SU-DHL-6 (cell line): ENCODE measurements around the gene NT5C2.

Experiments
- CTCF ChIP-seq: fragments of 200-600 bp; sonication (generic); IDR thresholded peaks from one replicate; pipeline ENCODE4 v1.5.1; 2017; ENCODE audit warnings: antibody characterized with exemption, mild to moderate bottlenecking, low read length, moderate library complexity; ENCODE audit not compliant: insufficient read depth, poor library complexity, severe bottlenecking
- EZH2phosphoT487 ChIP-seq: fragments of 200-600 bp; sonication (generic), shearing (Covaris generic); conservative IDR thresholded peaks from 2 replicates; pipeline ENCODE4 v1.6.1; 2018; ENCODE audit warnings: mild to moderate bottlenecking, antibody characterized with exemption, low read length, moderate library complexity, mixed read lengths

GRCh38 chr10:103181244-103181643, 11.8 kb downstream of the NT5C2 start:
- TF ChIP-seq CTCF (no peak), EZH2phosphoT487 (no peak)
